ENCODE data around the gene LHFPL3.
"Not testable (repeated sequence)": the region's sequence is repeated elsewhere in the genome, so short reads cannot be mapped to it uniquely, and the experiment has no call there.

Gene LHFPL3

DNA sequence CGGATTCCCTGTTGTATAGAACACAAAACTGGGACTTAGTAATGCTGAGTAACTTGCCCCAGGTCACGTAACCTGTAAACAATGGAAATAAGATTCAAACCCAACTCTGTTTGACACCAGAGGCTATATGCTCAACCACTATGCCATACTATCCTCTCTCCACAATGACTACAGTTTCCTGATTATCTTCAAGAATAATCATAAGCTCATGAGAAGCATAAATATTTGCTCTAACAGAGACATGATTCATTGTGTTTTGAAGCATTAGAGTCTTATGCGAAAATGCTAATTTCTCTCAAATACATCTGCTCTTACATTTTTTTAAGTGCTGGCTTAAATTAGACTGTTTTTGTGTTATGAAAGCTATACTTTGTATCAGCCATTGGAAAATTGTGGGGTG, 241.3 kb downstream of the LHFPL3 start:
- Histone ChIP-seq H3K9ac (ENCODE audit: low read length) (no peak overlapping the region), H3K4me3 (ENCODE audit: low read depth, low read length) (no peak overlapping the region)

DNA sequence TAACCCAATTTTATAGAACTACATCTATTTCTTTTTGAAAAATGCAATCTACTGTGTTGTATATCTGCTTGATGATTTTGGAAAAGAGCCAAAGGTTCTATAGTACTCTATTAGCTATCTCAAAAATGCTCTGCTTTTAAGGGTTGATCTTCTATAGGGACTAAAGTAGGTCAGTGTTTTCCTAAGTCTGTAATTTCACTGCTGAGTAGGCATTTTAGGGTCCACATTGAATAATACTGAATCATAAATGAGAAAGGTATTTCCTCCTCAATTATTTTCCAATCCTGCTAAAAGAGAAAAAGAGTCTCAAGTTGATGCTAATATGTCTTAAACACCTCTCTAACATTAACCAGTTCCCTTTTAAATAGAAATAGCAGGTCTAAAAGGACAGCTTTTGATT, 244.2 kb downstream of the LHFPL3 start:
- Histone ChIP-seq H3K4me1 (ENCODE audit: control insufficient read depth, insufficient read depth, low read length) (no peaks in the 10 kb centered on the region), H3K4me3 (ENCODE audit: low read depth, low read length) (no peak overlapping the region), H3K27me3 (ENCODE audit: control insufficient read depth, insufficient read depth, low read length) (peaks cover 20% of the 10 kb centered on the region), H3K9me3 (ENCODE audit: control insufficient read depth, insufficient read depth, low read depth, low read length) (no peaks in the 10 kb centered on the region), H3K9ac (ENCODE audit: low read length) (no peak overlapping the region), H3K27ac (ENCODE audit: low read depth, low read length) (no peak overlapping the region), H3K36me3 (ENCODE audit: control insufficient read depth, insufficient read depth, low read length) (no peaks in the 10 kb centered on the region)

More for the DNA sequence above, 241.3 kb downstream of the LHFPL3 start:
- no peaks in the 10 kb centered on the region for H3K4me1 ChIP-seq (ENCODE audit: control insufficient read depth, insufficient read depth, low read length)
- H3K9me3 ChIP-seq (ENCODE audit: control insufficient read depth, insufficient read depth, low read depth, low read length), result no peaks in the 10 kb centered on the region; the same call in 1 of the 2 replicates
- H3K36me3 ChIP-seq (ENCODE audit: control insufficient read depth, insufficient read depth, low read length), result no peaks in the 10 kb centered on the region
- peaks cover 23% of the 10 kb centered on the region for H3K27me3 ChIP-seq (ENCODE audit: control insufficient read depth, insufficient read depth, low read length)
- H3K27ac ChIP-seq (ENCODE audit: low read depth, low read length), result no peak overlapping the region

DNA sequence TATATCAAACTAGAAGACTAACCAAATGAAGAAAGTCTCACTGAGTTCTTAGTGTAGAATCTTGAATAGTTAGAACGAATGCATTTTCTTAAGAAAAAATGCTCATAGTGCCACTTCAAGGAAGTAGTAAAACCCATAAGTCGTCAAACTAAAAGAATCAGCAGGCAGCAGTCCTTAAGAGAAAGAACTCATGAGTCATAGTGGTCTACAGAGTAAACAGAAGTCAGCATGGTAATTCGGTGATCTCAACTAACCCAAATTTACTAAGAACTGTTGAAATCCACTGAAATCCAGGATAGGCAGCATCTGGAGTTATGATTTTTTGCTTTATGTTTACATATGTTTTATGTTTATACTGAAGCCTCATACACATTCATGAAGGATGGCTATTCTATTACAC, 256.2 kb downstream of the LHFPL3 start:
- no peak overlapping the region for H3K27ac ChIP-seq (ENCODE audit: low read depth, low read length)
- no peak overlapping the region for H3K4me3 ChIP-seq (ENCODE audit: low read depth, low read length)
- H3K9ac ChIP-seq (ENCODE audit: low read length), result no peak overlapping the region

DNA sequence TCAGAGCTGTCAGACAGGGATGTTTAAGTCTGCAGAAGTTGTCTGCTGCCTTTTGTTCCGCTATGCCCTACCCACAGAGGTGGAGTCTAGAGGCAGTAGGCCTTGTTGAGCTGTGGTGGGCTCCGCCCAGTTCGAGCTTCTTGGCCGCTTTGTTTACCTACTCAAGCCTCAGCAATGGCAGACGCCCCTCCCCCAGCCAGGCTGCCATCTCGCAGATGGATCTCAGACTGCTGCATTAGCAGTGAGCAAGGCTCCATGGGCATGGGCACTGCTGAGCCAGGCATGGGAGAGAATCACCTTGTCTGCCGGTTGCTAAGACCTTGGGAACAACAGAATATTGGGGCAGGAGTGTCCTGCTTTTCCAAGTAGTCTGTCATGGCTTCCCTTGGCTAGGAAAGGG, 267.2 kb downstream of the LHFPL3 start:
- H3K36me3 ChIP-seq (ENCODE audit: control insufficient read depth, insufficient read depth, low read length); H3K27me3 ChIP-seq (ENCODE audit: control insufficient read depth, insufficient read depth, low read length); H3K4me3 ChIP-seq (ENCODE audit: low read depth, low read length); H3K27ac ChIP-seq (ENCODE audit: low read depth, low read length); H3K9me3 ChIP-seq (ENCODE audit: control insufficient read depth, insufficient read depth, low read depth, low read length); H3K9ac ChIP-seq (ENCODE audit: low read length); H3K4me1 ChIP-seq (ENCODE audit: control insufficient read depth, insufficient read depth, low read length): not testable (repeated sequence)

More for the DNA sequence above, 256.2 kb downstream of the LHFPL3 start:
- Histone ChIP-seq H3K36me3 (ENCODE audit: control insufficient read depth, insufficient read depth, low read length) (no peaks in the 10 kb centered on the region), H3K9me3 (ENCODE audit: control insufficient read depth, insufficient read depth, low read depth, low read length) (no peaks in the 10 kb centered on the region), H3K4me1 (ENCODE audit: control insufficient read depth, insufficient read depth, low read length) (no peaks in the 10 kb centered on the region), H3K27me3 (ENCODE audit: control insufficient read depth, insufficient read depth, low read length) (no peaks in the 10 kb centered on the region)

DNA sequence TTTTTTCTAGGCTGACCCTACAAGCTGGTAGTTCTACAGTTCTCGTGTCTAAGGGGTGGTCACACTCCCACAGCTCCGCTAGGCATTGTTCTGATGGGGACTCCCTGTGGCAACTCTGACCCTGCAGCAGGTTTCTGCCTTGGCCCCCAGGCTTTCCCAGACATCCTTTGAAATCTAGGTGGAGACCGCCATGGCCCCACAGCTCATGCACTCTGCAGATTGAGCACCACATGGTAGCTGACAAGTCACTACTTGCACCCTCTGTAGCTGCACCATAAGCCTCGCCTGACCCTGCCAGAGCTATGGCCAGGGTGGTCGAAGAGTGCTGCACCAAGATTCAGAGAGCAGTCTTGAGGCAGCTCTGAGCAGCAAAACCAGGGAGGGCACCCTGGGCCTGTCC, 275.6 kb downstream of the LHFPL3 start:
- no peaks in the 10 kb centered on the region; the same call in 1 of the 2 replicates for H3K27me3 ChIP-seq (ENCODE audit: control insufficient read depth, insufficient read depth, low read length)
- no peak overlapping the region for H3K27ac ChIP-seq (ENCODE audit: low read depth, low read length)
- no peaks in the 10 kb centered on the region for H3K9me3 ChIP-seq (ENCODE audit: control insufficient read depth, insufficient read depth, low read depth, low read length)
- H3K4me3 ChIP-seq (ENCODE audit: low read depth, low read length), result no peak overlapping the region
- H3K36me3 ChIP-seq (ENCODE audit: control insufficient read depth, insufficient read depth, low read length), result no peaks in the 10 kb centered on the region
- no peak overlapping the region for H3K9ac ChIP-seq (ENCODE audit: low read length)
- no peaks in the 10 kb centered on the region for H3K4me1 ChIP-seq (ENCODE audit: control insufficient read depth, insufficient read depth, low read length)

DNA sequence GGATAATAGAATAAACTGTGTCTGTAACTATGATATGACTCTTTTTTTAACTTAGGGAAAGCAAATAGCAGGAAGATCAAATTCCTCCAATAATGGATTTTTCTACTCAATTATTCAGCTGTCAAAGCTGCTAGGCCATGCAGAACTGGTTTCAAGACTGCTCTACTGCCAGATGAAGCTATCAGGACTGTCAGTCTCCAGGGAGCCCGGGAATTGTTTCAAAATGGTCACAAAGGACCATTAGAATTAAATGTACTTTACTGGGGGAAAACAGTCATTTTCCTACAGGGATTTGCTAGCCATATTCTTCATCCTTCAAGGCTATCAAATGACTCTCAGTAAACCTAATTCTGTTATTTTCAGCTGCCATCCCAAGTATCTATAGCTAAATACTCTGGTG, 276.3 kb downstream of the LHFPL3 start:
- Histone ChIP-seq H3K27ac (ENCODE audit: low read depth, low read length) (no peak overlapping the region), H3K9me3 (ENCODE audit: control insufficient read depth, insufficient read depth, low read depth, low read length) (no peaks in the 10 kb centered on the region), H3K27me3 (ENCODE audit: control insufficient read depth, insufficient read depth, low read length) (no peaks in the 10 kb centered on the region; the same call in 1 of the 2 replicates), H3K36me3 (ENCODE audit: control insufficient read depth, insufficient read depth, low read length) (no peaks in the 10 kb centered on the region), H3K9ac (ENCODE audit: low read length) (no peak overlapping the region), H3K4me1 (ENCODE audit: control insufficient read depth, insufficient read depth, low read length) (no peaks in the 10 kb centered on the region), H3K4me3 (ENCODE audit: low read depth, low read length) (no peak overlapping the region)

DNA sequence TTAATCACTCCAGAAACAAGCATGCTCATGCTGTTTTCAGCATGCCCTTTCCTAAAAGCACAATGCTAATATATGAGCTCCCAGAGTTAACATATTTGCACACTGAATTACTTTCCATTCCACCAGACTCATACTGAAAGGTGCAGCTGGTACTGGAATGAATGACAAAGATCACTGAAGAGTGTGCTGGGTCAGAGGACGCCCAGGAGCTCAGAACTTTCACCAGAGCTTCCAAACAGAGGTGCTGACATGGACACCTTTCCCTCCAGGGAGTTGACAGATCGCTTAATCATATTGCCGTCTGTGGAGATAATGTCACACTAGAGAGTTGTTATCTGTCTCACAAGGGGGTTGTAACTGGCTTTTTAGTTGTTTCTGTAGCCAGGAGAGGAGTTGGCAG, 292.9 kb downstream of the LHFPL3 start:
- no peak overlapping the region for H3K27ac ChIP-seq (ENCODE audit: low read depth, low read length)
- no peaks in the 10 kb centered on the region for H3K9me3 ChIP-seq (ENCODE audit: control insufficient read depth, insufficient read depth, low read depth, low read length)
- H3K27me3 ChIP-seq (ENCODE audit: control insufficient read depth, insufficient read depth, low read length), result no peaks in the 10 kb centered on the region; the same call in 1 of the 2 replicates
- no peak overlapping the region for H3K9ac ChIP-seq (ENCODE audit: low read length)
- H3K4me1 ChIP-seq (ENCODE audit: control insufficient read depth, insufficient read depth, low read length), result no peaks in the 10 kb centered on the region
- H3K4me3 ChIP-seq (ENCODE audit: low read depth, low read length), result no peak overlapping the region
- H3K36me3 ChIP-seq (ENCODE audit: control insufficient read depth, insufficient read depth, low read length), result no peaks in the 10 kb centered on the region

DNA sequence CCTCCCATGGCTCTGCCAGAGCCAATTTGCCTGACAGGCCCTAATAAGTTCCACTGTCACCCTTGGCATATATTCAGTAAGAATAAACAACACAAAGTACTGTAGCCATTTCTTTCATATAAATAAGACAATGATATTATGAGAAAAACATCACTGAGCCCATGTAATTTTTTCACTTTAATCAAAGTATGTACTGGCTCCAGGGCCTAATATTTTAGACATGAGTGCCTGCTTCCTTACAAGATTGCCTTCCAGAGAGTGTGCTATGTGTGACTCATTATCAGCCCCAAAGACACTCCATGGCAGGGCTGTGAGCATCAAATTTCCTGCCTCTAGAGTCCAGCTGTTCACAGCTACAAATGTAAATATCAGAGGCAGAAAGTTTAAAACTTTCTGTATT, 297.6 kb downstream of the LHFPL3 start:
- Histone ChIP-seq H3K4me3 (ENCODE audit: low read depth, low read length) (no peak overlapping the region), H3K27ac (ENCODE audit: low read depth, low read length) (no peak overlapping the region), H3K9ac (ENCODE audit: low read length) (no peak overlapping the region), H3K9me3 (ENCODE audit: control insufficient read depth, insufficient read depth, low read depth, low read length) (no peaks in the 10 kb centered on the region), H3K27me3 (ENCODE audit: control insufficient read depth, insufficient read depth, low read length) (peaks cover 1% of the 10 kb centered on the region; the same call in 1 of the 2 replicates), H3K36me3 (ENCODE audit: control insufficient read depth, insufficient read depth, low read length) (no peaks in the 10 kb centered on the region), H3K4me1 (ENCODE audit: control insufficient read depth, insufficient read depth, low read length) (no peaks in the 10 kb centered on the region)

DNA sequence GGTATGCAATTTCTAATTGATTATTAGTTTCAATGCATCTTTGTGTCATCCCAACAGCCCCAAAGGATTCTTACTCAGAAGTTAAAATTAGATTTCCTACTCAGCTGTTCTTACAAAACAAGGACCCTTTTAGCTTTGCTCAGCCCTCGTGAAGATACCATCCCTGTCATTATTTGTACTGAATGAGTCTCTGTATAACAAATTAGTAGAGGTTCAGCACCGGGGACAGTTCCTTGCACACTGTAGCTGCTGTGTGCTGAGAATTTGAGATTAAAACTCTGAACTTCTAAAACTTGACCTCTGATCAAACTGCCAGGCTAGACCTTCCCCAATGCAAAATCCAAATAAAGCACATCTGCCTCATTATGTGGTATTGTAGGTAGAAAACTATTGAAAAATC, 299.1 kb downstream of the LHFPL3 start:
- no peaks in the 10 kb centered on the region for H3K36me3 ChIP-seq (ENCODE audit: control insufficient read depth, insufficient read depth, low read length)
- no peak overlapping the region for H3K4me3 ChIP-seq (ENCODE audit: low read depth, low read length)
- no peak overlapping the region for H3K9ac ChIP-seq (ENCODE audit: low read length)
- H3K27me3 ChIP-seq (ENCODE audit: control insufficient read depth, insufficient read depth, low read length), result peaks cover 4% of the 10 kb centered on the region; the same call in 1 of the 2 replicates
- H3K4me1 ChIP-seq (ENCODE audit: control insufficient read depth, insufficient read depth, low read length), result no peaks in the 10 kb centered on the region
- H3K9me3 ChIP-seq (ENCODE audit: control insufficient read depth, insufficient read depth, low read depth, low read length), result no peaks in the 10 kb centered on the region
- H3K27ac ChIP-seq (ENCODE audit: low read depth, low read length), result no peak overlapping the region

DNA sequence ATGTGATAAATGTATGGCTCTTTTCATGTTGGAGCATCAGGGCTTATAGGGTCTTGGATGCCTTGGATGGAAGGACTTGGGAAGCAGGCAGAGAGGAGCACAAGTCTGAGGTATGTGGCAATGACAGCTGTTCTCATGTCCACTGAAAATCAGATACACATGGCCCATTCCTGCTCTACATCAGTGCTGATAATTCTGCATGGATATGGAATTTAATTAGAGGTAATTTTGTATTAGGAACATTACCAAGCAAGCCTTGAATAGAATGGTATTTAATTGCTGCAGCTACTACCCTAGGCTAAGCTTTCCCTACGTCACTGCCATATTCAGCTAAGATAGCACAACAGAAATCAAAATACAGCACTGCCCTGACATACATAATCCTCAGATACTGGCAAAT, 299.6 kb downstream of the LHFPL3 start:
- Histone ChIP-seq H3K4me1 (ENCODE audit: control insufficient read depth, insufficient read depth, low read length) (no peaks in the 10 kb centered on the region), H3K27me3 (ENCODE audit: control insufficient read depth, insufficient read depth, low read length) (peaks cover 4% of the 10 kb centered on the region; the same call in 1 of the 2 replicates), H3K27ac (ENCODE audit: low read depth, low read length) (no peak overlapping the region), H3K9me3 (ENCODE audit: control insufficient read depth, insufficient read depth, low read depth, low read length) (no peaks in the 10 kb centered on the region), H3K36me3 (ENCODE audit: control insufficient read depth, insufficient read depth, low read length) (no peaks in the 10 kb centered on the region), H3K4me3 (ENCODE audit: low read depth, low read length) (no peak overlapping the region), H3K9ac (ENCODE audit: low read length) (no peak overlapping the region)

DNA sequence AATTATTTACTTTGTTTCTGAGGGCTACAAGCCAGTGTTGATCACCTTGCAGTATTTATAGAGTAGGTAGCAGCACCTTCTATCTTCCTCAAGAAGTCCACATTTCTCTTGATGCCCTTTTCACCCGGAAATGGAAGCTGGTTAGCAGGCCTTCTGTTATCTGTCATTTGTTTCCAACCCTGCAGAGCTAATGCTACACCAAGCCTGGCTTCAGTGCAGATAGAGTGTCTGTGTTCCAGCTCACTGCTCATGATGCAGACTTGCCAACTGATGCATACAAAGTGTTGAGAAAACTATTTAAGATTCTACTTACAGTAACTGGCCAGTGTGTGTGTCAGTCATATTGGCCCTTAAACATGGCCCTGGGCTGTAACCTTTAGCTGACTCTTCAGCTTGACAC, 301.0 kb downstream of the LHFPL3 start:
- Histone ChIP-seq H3K9ac (ENCODE audit: low read length) (no peak overlapping the region), H3K36me3 (ENCODE audit: control insufficient read depth, insufficient read depth, low read length) (no peaks in the 10 kb centered on the region)

DNA sequence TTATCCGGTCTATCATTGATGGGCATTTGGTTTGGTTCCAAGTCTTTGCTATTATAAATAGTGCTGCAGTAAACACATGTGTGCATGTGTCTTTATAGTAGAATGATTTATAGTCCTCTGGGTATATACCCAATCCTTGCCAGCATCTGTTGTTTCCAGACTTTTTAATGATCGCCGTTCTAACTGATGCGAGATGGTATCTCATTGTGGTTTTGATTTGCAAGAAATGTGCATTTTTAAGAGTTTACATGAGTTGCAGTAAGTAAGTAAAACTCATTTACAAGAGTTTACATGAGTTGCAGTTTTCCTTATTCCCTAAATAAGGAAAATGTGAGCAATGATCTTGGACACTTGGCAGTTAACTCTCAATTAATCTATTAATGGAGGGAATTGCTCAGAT, 312.1 kb downstream of the LHFPL3 start:
- no peak overlapping the region for H3K4me3 ChIP-seq (ENCODE audit: low read depth, low read length)
- no peaks in the 10 kb centered on the region; the same call in 1 of the 2 replicates for H3K27me3 ChIP-seq (ENCODE audit: control insufficient read depth, insufficient read depth, low read length)
- H3K36me3 ChIP-seq (ENCODE audit: control insufficient read depth, insufficient read depth, low read length), result no peaks in the 10 kb centered on the region
- no peak overlapping the region for H3K9ac ChIP-seq (ENCODE audit: low read length)
- H3K4me1 ChIP-seq (ENCODE audit: control insufficient read depth, insufficient read depth, low read length), result no peaks in the 10 kb centered on the region
- H3K9me3 ChIP-seq (ENCODE audit: control insufficient read depth, insufficient read depth, low read depth, low read length), result no peaks in the 10 kb centered on the region
- no peak overlapping the region for H3K27ac ChIP-seq (ENCODE audit: low read depth, low read length)

More for the DNA sequence above, 301.0 kb downstream of the LHFPL3 start:
- H3K9me3 ChIP-seq (ENCODE audit: control insufficient read depth, insufficient read depth, low read depth, low read length), result no peaks in the 10 kb centered on the region
- H3K4me1 ChIP-seq (ENCODE audit: control insufficient read depth, insufficient read depth, low read length), result no peaks in the 10 kb centered on the region
- H3K27ac ChIP-seq (ENCODE audit: low read depth, low read length), result no peak overlapping the region
- H3K27me3 ChIP-seq (ENCODE audit: control insufficient read depth, insufficient read depth, low read length), result peaks cover 4% of the 10 kb centered on the region; the same call in 1 of the 2 replicates
- no peak overlapping the region for H3K4me3 ChIP-seq (ENCODE audit: low read depth, low read length)

Measured in HUES6 (cell line).